Measurements from ENCODE around the gene REXO4. TPM values are rescaled to one million over a fixed set of nuclear protein-coding genes. Genes with fewer than 3 reads are reported as not detected.

The REXO4 gene
- total and polyA plus RNA-seq, 2 donors (not counting 1 experiment from before 2014, with no cell fraction given) = 16.6 to 21.1 TPM

- Histone ChIP-seq H4K20me1 (ENCODE audit: control insufficient read depth, extremely low read depth, insufficient read depth, low read length) (no peaks in the 10 kb centered on the region), H3K4me2 (ENCODE audit: extremely low read depth, insufficient read depth, low read length) (no peak overlapping the region), H2AFZ (ENCODE audit: low read length) (no peak overlapping the region), H3K9ac (ENCODE audit: insufficient read depth, low read length) (no peak overlapping the region), H3K36me3 (ENCODE audit: control insufficient read depth, insufficient read depth, low read length) (peaks cover 4% of the 10 kb centered on the region), H3K4me1 (ENCODE audit: control insufficient read depth, extremely low read depth, insufficient read depth, low read length) (peaks cover 4% of the 10 kb centered on the region), H3K9me3 (ENCODE audit: control insufficient read depth, insufficient read depth, low read depth, low read length) (no peaks in the 10 kb centered on the region), H3K79me2 (ENCODE audit: control insufficient read depth, insufficient read depth, low read length) (peaks cover 21% of the 10 kb centered on the region), H3K4me3 (replicated peaks in 1 of 4; ENCODE audit: control extremely low read depth in 1 of 4, insufficient read depth in 1 of 4, low read depth in 3 of 4, low read length in 4 of 4) (no peak overlapping the region), H3K27ac (ENCODE audit: insufficient read depth, low read length) (no peak overlapping the region), H3K27me3 (ENCODE audit: control insufficient read depth, insufficient read depth, low read length) (no peaks in the 10 kb centered on the region)
- no peak for DNase-seq (ENCODE audit: low read depth in 2 of 2)
- TF ChIP-seq EZH2 (IDR thresholded peaks at IDR 0.05; ENCODE audit: low read length, missing control alignments) = no peak
- TF ChIP-seq, protein P1, sequence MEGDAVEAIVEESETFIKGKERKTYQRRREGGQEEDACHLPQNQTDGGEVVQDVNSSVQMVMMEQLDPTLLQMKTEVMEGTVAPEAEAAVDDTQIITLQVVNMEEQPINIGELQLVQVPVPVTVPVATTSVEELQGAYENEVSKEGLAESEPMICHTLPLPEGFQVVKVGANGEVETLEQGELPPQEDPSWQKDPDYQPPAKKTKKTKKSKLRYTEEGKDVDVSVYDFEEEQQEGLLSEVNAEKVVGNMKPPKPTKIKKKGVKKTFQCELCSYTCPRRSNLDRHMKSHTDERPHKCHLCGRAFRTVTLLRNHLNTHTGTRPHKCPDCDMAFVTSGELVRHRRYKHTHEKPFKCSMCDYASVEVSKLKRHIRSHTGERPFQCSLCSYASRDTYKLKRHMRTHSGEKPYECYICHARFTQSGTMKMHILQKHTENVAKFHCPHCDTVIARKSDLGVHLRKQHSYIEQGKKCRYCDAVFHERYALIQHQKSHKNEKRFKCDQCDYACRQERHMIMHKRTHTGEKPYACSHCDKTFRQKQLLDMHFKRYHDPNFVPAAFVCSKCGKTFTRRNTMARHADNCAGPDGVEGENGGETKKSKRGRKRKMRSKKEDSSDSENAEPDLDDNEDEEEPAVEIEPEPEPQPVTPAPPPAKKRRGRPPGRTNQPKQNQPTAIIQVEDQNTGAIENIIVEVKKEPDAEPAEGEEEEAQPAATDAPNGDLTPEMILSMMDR (conservative IDR thresholded peaks at IDR 0.05 in 1 of 2, IDR thresholded peaks at IDR 0.05 in 1 of 2; ENCODE audit: low read depth in 1 of 2, low read length in 2 of 2) = no peak
These were observed 2.6 kb upstream of the REXO4 start for GRCh38 chr9:133420392-133420827.

GRCh38 chr9:133419005-133419404 is 1.2 kb upstream of the REXO4 start:
- H3K9ac ChIP-seq (ENCODE audit: insufficient read depth, low read length) = no peak overlapping the region
- peak overlapping the region in 1 of 4 experiments; percentile 97 for H3K4me3 ChIP-seq (replicated peaks in 1 of 4; ENCODE audit: control extremely low read depth in 1 of 4, insufficient read depth in 1 of 4, low read depth in 3 of 4, low read length in 4 of 4)
- H3K4me1 ChIP-seq (ENCODE audit: control insufficient read depth, extremely low read depth, insufficient read depth, low read length) = peaks cover 4% of the 10 kb centered on the region
- H3K79me2 ChIP-seq (ENCODE audit: control insufficient read depth, insufficient read depth, low read length) = peaks cover 32% of the 10 kb centered on the region
- H2AFZ ChIP-seq (ENCODE audit: low read length) = no peak overlapping the region
- TF ChIP-seq, protein P1 (conservative IDR thresholded peaks at IDR 0.05 in 1 of 2, IDR thresholded peaks at IDR 0.05 in 1 of 2; ENCODE audit: low read depth in 1 of 2, low read length in 2 of 2) = no peak
- no peak for TF ChIP-seq EZH2 (IDR thresholded peaks at IDR 0.05; ENCODE audit: low read length, missing control alignments)
- H3K9me3 ChIP-seq (ENCODE audit: control insufficient read depth, insufficient read depth, low read depth, low read length) = no peaks in the 10 kb centered on the region
- H3K27ac ChIP-seq (ENCODE audit: insufficient read depth, low read length) = no peak overlapping the region
- H3K4me2 ChIP-seq (ENCODE audit: extremely low read depth, insufficient read depth, low read length) = peak overlapping the region; percentile 3
- peaks cover 10% of the 10 kb centered on the region for H3K36me3 ChIP-seq (ENCODE audit: control insufficient read depth, insufficient read depth, low read length)
- no peaks in the 10 kb centered on the region for H4K20me1 ChIP-seq (ENCODE audit: control insufficient read depth, extremely low read depth, insufficient read depth, low read length)
- H3K27me3 ChIP-seq (ENCODE audit: control insufficient read depth, insufficient read depth, low read length) = no peaks in the 10 kb centered on the region
- no peak for DNase-seq (ENCODE audit: low read depth in 2 of 2)

- Histone ChIP-seq H3K79me2 (ENCODE audit: control insufficient read depth, insufficient read depth, low read length) (peaks cover 35% of the 10 kb centered on the region), H3K27ac (ENCODE audit: insufficient read depth, low read length) (no peak overlapping the region), H3K36me3 (ENCODE audit: control insufficient read depth, insufficient read depth, low read length) (peaks cover 23% of the 10 kb centered on the region), H3K4me1 (ENCODE audit: control insufficient read depth, extremely low read depth, insufficient read depth, low read length) (peaks cover 4% of the 10 kb centered on the region), H3K9me3 (ENCODE audit: control insufficient read depth, insufficient read depth, low read depth, low read length) (no peaks in the 10 kb centered on the region), H2AFZ (ENCODE audit: low read length) (no peak overlapping the region), H4K20me1 (ENCODE audit: control insufficient read depth, extremely low read depth, insufficient read depth, low read length) (no peaks in the 10 kb centered on the region), H3K9ac (ENCODE audit: insufficient read depth, low read length) (no peak overlapping the region), H3K4me3 (replicated peaks in 1 of 4; ENCODE audit: control extremely low read depth in 1 of 4, insufficient read depth in 1 of 4, low read depth in 3 of 4, low read length in 4 of 4) (no peak overlapping the region), H3K4me2 (ENCODE audit: extremely low read depth, insufficient read depth, low read length) (no peak overlapping the region), H3K27me3 (ENCODE audit: control insufficient read depth, insufficient read depth, low read length) (no peaks in the 10 kb centered on the region)
- TF ChIP-seq, protein P1 (conservative IDR thresholded peaks at IDR 0.05 in 1 of 2, IDR thresholded peaks at IDR 0.05 in 1 of 2; ENCODE audit: low read depth in 1 of 2, low read length in 2 of 2) = no peak
- TF ChIP-seq EZH2 (IDR thresholded peaks at IDR 0.05; ENCODE audit: low read length, missing control alignments) = no peak
- DNase-seq (ENCODE audit: low read depth in 2 of 2) = no peak
These were observed 2.6 kb downstream of the REXO4 start for GRCh38 chr9:133415170-133415569.
